Stimulated activated CD4-positive, alpha-beta T cell treated with anti-CD3 and anti-CD28 coated beads, Interleukin-4, amount 100 ng/mL, for 48 hours (primary cell): ENCODE results near the gene DNER.
"Not testable (repeated sequence)": the region's sequence is repeated elsewhere in the genome, so short reads cannot be mapped to it uniquely, and the experiment has no call there.

ENCODE experiments used
- DNase-seq, 2 donors: peaks; one replicate each; pipeline ENCODE4 v3.0.0-alpha.2; 2020; ENCODE audit warnings: low read depth in 2 of 2

The DNER gene

GRCh38 chr2:229342376-229342775, 372.0 kb downstream of the DNER start:
- DNase-seq = peak in 1 of 2 donors; percentile 5

- no peak for DNase-seq
These were observed 374.1 kb downstream of the DNER start for GRCh38 chr2:229340086-229340760.

GRCh38 chr2:229339618-229340017, 374.7 kb downstream of the DNER start:
- DNase-seq = no peak

GRCh38 chr2:229339171-229339570, 375.2 kb downstream of the DNER start:
- DNase-seq = not testable (repeated sequence)

- no peak for DNase-seq
These were observed 378.4 kb downstream of the DNER start for GRCh38 chr2:229335877-229336346.

GRCh38 chr2:229335330-229335729, 379.0 kb downstream of the DNER start:
- DNase-seq = no peak

- no peak for DNase-seq
These were observed 383.4 kb downstream of the DNER start for GRCh38 chr2:229330952-229331351.

- no peak for DNase-seq
These were observed 394.8 kb downstream of the DNER start for GRCh38 chr2:229319558-229319957.

- DNase-seq = no peak
These were observed 400.2 kb downstream of the DNER start for GRCh38 chr2:229314117-229314516.

- DNase-seq = no peak
These were observed 400.8 kb downstream of the DNER start for GRCh38 chr2:229313591-229313990.
